T-helper 22 cell (primary cell): Measurements from ENCODE around the gene THSD4.

Experiments used
- DNase-seq: peaks from one replicate; pipeline ENCODE4 v3.0.0-alpha.2; 2020; ENCODE audit warnings: low read depth

Gene THSD4

GRCh38 chr15:71753346-71753745, 638.1 kb downstream of the THSD4 start:
- DNase-seq, result no peak

GRCh38 chr15:71754660-71755059, 639.4 kb downstream of the THSD4 start:
- DNase-seq, result no peak

- DNase-seq, result no peak
Measured at GRCh38 chr15:71755092-71755970, 640.1 kb downstream of the THSD4 start.

- no peak for DNase-seq
Measured at GRCh38 chr15:71756599-71757352, 641.5 kb downstream of the THSD4 start.

GRCh38 chr15:71757741-71758530, 642.7 kb downstream of the THSD4 start:
- no peak for DNase-seq

GRCh38 chr15:71758711-71759110, 643.4 kb downstream of the THSD4 start:
- DNase-seq, result no peak

GRCh38 chr15:71760852-71761251, 645.6 kb downstream of the THSD4 start:
- DNase-seq, result no peak

GRCh38 chr15:71761649-71762048, 646.4 kb downstream of the THSD4 start:
- DNase-seq, result no peak

GRCh38 chr15:71768184-71768583, 652.9 kb downstream of the THSD4 start:
- no peak for DNase-seq

- no peak for DNase-seq
Measured at GRCh38 chr15:71773206-71773859, 658.1 kb downstream of the THSD4 start.

- no peak for DNase-seq
Measured at GRCh38 chr15:71775856-71776255, 660.6 kb downstream of the THSD4 start.

- no peak for DNase-seq
Measured at GRCh38 chr15:71776304-71776703, 661.0 kb downstream of the THSD4 start.

GRCh38 chr15:71777216-71777943, 662.1 kb downstream of the THSD4 start:
- DNase-seq, result no peak

- no peak for DNase-seq
Measured at GRCh38 chr15:71779073-71779797, 664.0 kb downstream of the THSD4 start.

GRCh38 chr15:71780115-71780976, 665.1 kb downstream of the THSD4 start:
- DNase-seq, result no peak

GRCh38 chr15:71781179-71781964, 666.1 kb downstream of the THSD4 start:
- DNase-seq, result no peak

GRCh38 chr15:71781965-71782265, 666.6 kb downstream of the THSD4 start:
- no peak for DNase-seq

GRCh38 chr15:71782422-71783165, 667.3 kb downstream of the THSD4 start:
- DNase-seq, result no peak
